ENCODE measurements around the gene NCR3LG1.

The NCR3LG1 gene

GRCh38 chr11:17402486-17402885, 50.9 kb downstream of the NCR3LG1 start:
- Histone ChIP-seq H3K36me3 (ENCODE audit: control insufficient read depth, insufficient read depth, low read length) (no peaks in the 10 kb centered on the region), H3K4me1 (ENCODE audit: control insufficient read depth, insufficient read depth, low read length) (no peaks in the 10 kb centered on the region), H3K9me3 (ENCODE audit: control insufficient read depth, low read length) (no peaks in the 10 kb centered on the region), H3K27me3 (ENCODE audit: control insufficient read depth, insufficient read depth, low read length, poor library complexity, severe bottlenecking) (no peaks in the 10 kb centered on the region), H3K27ac (ENCODE audit: insufficient read depth, low read depth, low read length, poor library complexity, severe bottlenecking) (no peak overlapping the region), H3K4me3 (ENCODE audit: insufficient read depth, low read depth, low read length) (no peak overlapping the region)
- 93 to 94% methylated on average over 8 of the region's 8 CpGs for WGBS, 2 experiments

- WGBS, 2 experiments = 93 to 95% methylated on average over 18 of the region's 18 CpGs
- no peaks in the 10 kb centered on the region for H3K36me3 ChIP-seq (ENCODE audit: control insufficient read depth, insufficient read depth, low read length)
- H3K9me3 ChIP-seq (ENCODE audit: control insufficient read depth, low read length) = no peaks in the 10 kb centered on the region
- H3K4me1 ChIP-seq (ENCODE audit: control insufficient read depth, insufficient read depth, low read length) = no peaks in the 10 kb centered on the region
- no peaks in the 10 kb centered on the region for H3K27me3 ChIP-seq (ENCODE audit: control insufficient read depth, insufficient read depth, low read length, poor library complexity, severe bottlenecking)
- no peak overlapping the region for H3K4me3 ChIP-seq (ENCODE audit: insufficient read depth, low read depth, low read length)
- no peak overlapping the region for H3K27ac ChIP-seq (ENCODE audit: insufficient read depth, low read depth, low read length, poor library complexity, severe bottlenecking)
These were observed 52.6 kb downstream of the NCR3LG1 start for GRCh38 chr11:17403980-17404759.

GRCh38 chr11:17405232-17406005, 53.8 kb downstream of the NCR3LG1 start:
- Histone ChIP-seq H3K36me3 (ENCODE audit: control insufficient read depth, insufficient read depth, low read length) (no peaks in the 10 kb centered on the region), H3K27me3 (ENCODE audit: control insufficient read depth, insufficient read depth, low read length, poor library complexity, severe bottlenecking) (no peaks in the 10 kb centered on the region), H3K4me1 (ENCODE audit: control insufficient read depth, insufficient read depth, low read length) (no peaks in the 10 kb centered on the region), H3K9me3 (ENCODE audit: control insufficient read depth, low read length) (no peaks in the 10 kb centered on the region), H3K27ac (ENCODE audit: insufficient read depth, low read depth, low read length, poor library complexity, severe bottlenecking) (no peak overlapping the region), H3K4me3 (ENCODE audit: insufficient read depth, low read depth, low read length) (no peak overlapping the region)
- WGBS, 2 experiments = 57 to 58% methylated on average over 15 of the region's 15 CpGs

- no peaks in the 10 kb centered on the region for H3K27me3 ChIP-seq (ENCODE audit: control insufficient read depth, insufficient read depth, low read length, poor library complexity, severe bottlenecking)
- WGBS, 2 experiments = 91 to 95% methylated on average over 8 of the region's 8 CpGs
These were observed 54.6 kb downstream of the NCR3LG1 start for GRCh38 chr11:17406082-17406817.

GRCh38 chr11:17406818-17407149, 55.2 kb downstream of the NCR3LG1 start:
- no peaks in the 10 kb centered on the region for H3K27me3 ChIP-seq (ENCODE audit: control insufficient read depth, insufficient read depth, low read length, poor library complexity, severe bottlenecking)
- H3K9me3 ChIP-seq (ENCODE audit: control insufficient read depth, low read length) = no peaks in the 10 kb centered on the region
- 96% methylated on average over 13 of the region's 13 CpGs for WGBS, 2 experiments
- H3K27ac ChIP-seq (ENCODE audit: insufficient read depth, low read depth, low read length, poor library complexity, severe bottlenecking) = no peak overlapping the region
- no peaks in the 10 kb centered on the region for H3K4me1 ChIP-seq (ENCODE audit: control insufficient read depth, insufficient read depth, low read length)
- H3K4me3 ChIP-seq (ENCODE audit: insufficient read depth, low read depth, low read length) = no peak overlapping the region
- no peaks in the 10 kb centered on the region for H3K36me3 ChIP-seq (ENCODE audit: control insufficient read depth, insufficient read depth, low read length)

More at GRCh38 chr11:17406082-17406817, 54.6 kb downstream of the NCR3LG1 start:
- Histone ChIP-seq H3K9me3 (ENCODE audit: control insufficient read depth, low read length) (no peaks in the 10 kb centered on the region), H3K4me1 (ENCODE audit: control insufficient read depth, insufficient read depth, low read length) (no peaks in the 10 kb centered on the region), H3K27ac (ENCODE audit: insufficient read depth, low read depth, low read length, poor library complexity, severe bottlenecking) (no peak overlapping the region), H3K36me3 (ENCODE audit: control insufficient read depth, insufficient read depth, low read length) (no peaks in the 10 kb centered on the region), H3K4me3 (ENCODE audit: insufficient read depth, low read depth, low read length) (no peak overlapping the region)

- no peak overlapping the region for H3K4me3 ChIP-seq (ENCODE audit: insufficient read depth, low read depth, low read length)
- no peaks in the 10 kb centered on the region for H3K4me1 ChIP-seq (ENCODE audit: control insufficient read depth, insufficient read depth, low read length)
- H3K36me3 ChIP-seq (ENCODE audit: control insufficient read depth, insufficient read depth, low read length) = no peaks in the 10 kb centered on the region
- WGBS, 2 experiments = 87 to 93% methylated on average over 2 of the region's 2 CpGs
- no peaks in the 10 kb centered on the region for H3K9me3 ChIP-seq (ENCODE audit: control insufficient read depth, low read length)
- no peak overlapping the region for H3K27ac ChIP-seq (ENCODE audit: insufficient read depth, low read depth, low read length, poor library complexity, severe bottlenecking)
- H3K27me3 ChIP-seq (ENCODE audit: control insufficient read depth, insufficient read depth, low read length, poor library complexity, severe bottlenecking) = no peaks in the 10 kb centered on the region
These were observed 56.0 kb downstream of the NCR3LG1 start for GRCh38 chr11:17407575-17407974.

GRCh38 chr11:17408026-17408425, 56.4 kb downstream of the NCR3LG1 start:
- H3K27me3 ChIP-seq (ENCODE audit: control insufficient read depth, insufficient read depth, low read length, poor library complexity, severe bottlenecking) = no peaks in the 10 kb centered on the region
- H3K27ac ChIP-seq (ENCODE audit: insufficient read depth, low read depth, low read length, poor library complexity, severe bottlenecking) = no peak overlapping the region
- peaks cover under 1% of the 10 kb centered on the region for H3K4me1 ChIP-seq (ENCODE audit: control insufficient read depth, insufficient read depth, low read length)
- no peak overlapping the region for H3K4me3 ChIP-seq (ENCODE audit: insufficient read depth, low read depth, low read length)
- H3K36me3 ChIP-seq (ENCODE audit: control insufficient read depth, insufficient read depth, low read length) = no peaks in the 10 kb centered on the region
- WGBS, 2 experiments = 92 to 95% methylated on average over 2 of the region's 2 CpGs
- H3K9me3 ChIP-seq (ENCODE audit: control insufficient read depth, low read length) = no peaks in the 10 kb centered on the region

GRCh38 chr11:17408641-17409040, 57.0 kb downstream of the NCR3LG1 start:
- no peak overlapping the region for H3K4me3 ChIP-seq (ENCODE audit: insufficient read depth, low read depth, low read length)
- peaks cover 6% of the 10 kb centered on the region for H3K4me1 ChIP-seq (ENCODE audit: control insufficient read depth, insufficient read depth, low read length)
- no peaks in the 10 kb centered on the region for H3K27me3 ChIP-seq (ENCODE audit: control insufficient read depth, insufficient read depth, low read length, poor library complexity, severe bottlenecking)
- H3K9me3 ChIP-seq (ENCODE audit: control insufficient read depth, low read length) = no peaks in the 10 kb centered on the region
- no peak overlapping the region for H3K27ac ChIP-seq (ENCODE audit: insufficient read depth, low read depth, low read length, poor library complexity, severe bottlenecking)
- H3K36me3 ChIP-seq (ENCODE audit: control insufficient read depth, insufficient read depth, low read length) = no peaks in the 10 kb centered on the region
- 96% methylated on average over 7 of the region's 7 CpGs for WGBS, 2 experiments

GRCh38 chr11:17410606-17411379, 59.2 kb downstream of the NCR3LG1 start:
- 87 to 91% methylated on average over 11 of the region's 11 CpGs for WGBS, 2 experiments
- H3K27me3 ChIP-seq (ENCODE audit: control insufficient read depth, insufficient read depth, low read length, poor library complexity, severe bottlenecking) = no peaks in the 10 kb centered on the region

More at GRCh38 chr11:17410606-17411379, 59.2 kb downstream of the NCR3LG1 start:
- Histone ChIP-seq H3K27ac (ENCODE audit: insufficient read depth, low read depth, low read length, poor library complexity, severe bottlenecking) (no peak overlapping the region), H3K9me3 (ENCODE audit: control insufficient read depth, low read length) (no peaks in the 10 kb centered on the region), H3K4me3 (ENCODE audit: insufficient read depth, low read depth, low read length) (no peak overlapping the region), H3K4me1 (ENCODE audit: control insufficient read depth, insufficient read depth, low read length) (peaks cover 10% of the 10 kb centered on the region), H3K36me3 (ENCODE audit: control insufficient read depth, insufficient read depth, low read length) (no peaks in the 10 kb centered on the region)
